Measurements from ENCODE around the gene PLEKHG5. TPM values are rescaled to one million over a fixed set of nuclear protein-coding genes. Genes with fewer than 3 reads are reported as not detected.

Gene PLEKHG5
- total and polyA plus RNA-seq, 11 donors, result 7.2 to 20.2 (median 15.2) TPM

DNA sequence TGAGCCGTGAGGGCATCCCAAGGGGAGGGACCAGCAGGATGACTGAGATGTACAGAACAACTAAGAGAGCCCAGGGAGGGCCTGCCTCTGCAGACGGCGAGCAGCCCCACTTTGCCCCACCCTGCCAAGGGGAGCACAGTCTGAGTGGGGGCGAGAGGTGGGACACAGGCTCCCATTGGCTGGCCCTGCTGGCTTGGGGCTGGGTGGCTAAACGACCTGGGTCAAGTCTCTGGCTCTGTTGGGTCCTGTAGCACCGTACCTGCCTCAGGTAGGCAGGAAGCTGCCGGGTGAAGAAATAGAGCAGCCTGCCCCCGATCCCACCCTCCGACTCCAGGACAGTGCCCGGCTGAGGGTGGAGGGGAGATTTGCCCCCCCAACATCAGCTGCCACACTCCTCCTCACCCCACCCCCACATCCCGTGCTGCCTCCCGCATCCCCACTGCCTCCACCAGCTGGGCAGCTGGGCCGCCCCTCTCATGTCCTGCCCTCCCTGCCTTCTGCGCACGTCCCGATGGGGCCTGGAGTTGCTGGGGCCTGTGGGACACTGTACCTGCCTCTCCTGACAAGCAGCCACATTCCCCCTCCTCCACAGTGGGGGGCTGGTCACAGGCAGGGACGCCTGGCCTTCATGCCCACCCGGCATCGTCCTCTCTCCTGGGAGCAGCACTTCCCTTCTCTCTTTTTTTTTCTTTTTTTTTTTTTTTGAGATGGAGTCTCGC is 12.6 kb upstream of the PLEKHG5 start:
- DNase-seq (no peak), ATAC-seq (no peak)
- 83 to 90% (median 86%) methylated on average over 17 to 20 of the region's 20 CpGs for WGBS, 4 donors
- Histone ChIP-seq H3K27ac (no peak overlapping the region), H3K36me3 (no peaks in the 10 kb centered on the region), H3K27me3 (no peaks in the 10 kb centered on the region), H3K4me3 (no peak overlapping the region), H3K4me1 (peaks cover 2 to 50% (median 29%) of the 10 kb centered on the region in 12 donors), H3K9me3 (no peaks in the 10 kb centered on the region)
- TF ChIP-seq POLR2A (IDR thresholded peaks at IDR 0.05), result no peak
- TF ChIP-seq, protein P1, sequence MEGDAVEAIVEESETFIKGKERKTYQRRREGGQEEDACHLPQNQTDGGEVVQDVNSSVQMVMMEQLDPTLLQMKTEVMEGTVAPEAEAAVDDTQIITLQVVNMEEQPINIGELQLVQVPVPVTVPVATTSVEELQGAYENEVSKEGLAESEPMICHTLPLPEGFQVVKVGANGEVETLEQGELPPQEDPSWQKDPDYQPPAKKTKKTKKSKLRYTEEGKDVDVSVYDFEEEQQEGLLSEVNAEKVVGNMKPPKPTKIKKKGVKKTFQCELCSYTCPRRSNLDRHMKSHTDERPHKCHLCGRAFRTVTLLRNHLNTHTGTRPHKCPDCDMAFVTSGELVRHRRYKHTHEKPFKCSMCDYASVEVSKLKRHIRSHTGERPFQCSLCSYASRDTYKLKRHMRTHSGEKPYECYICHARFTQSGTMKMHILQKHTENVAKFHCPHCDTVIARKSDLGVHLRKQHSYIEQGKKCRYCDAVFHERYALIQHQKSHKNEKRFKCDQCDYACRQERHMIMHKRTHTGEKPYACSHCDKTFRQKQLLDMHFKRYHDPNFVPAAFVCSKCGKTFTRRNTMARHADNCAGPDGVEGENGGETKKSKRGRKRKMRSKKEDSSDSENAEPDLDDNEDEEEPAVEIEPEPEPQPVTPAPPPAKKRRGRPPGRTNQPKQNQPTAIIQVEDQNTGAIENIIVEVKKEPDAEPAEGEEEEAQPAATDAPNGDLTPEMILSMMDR (IDR thresholded peaks at IDR 0.05), result no peak
- intact Hi-C loops (cut with DNase I), result no loop called here

DNA sequence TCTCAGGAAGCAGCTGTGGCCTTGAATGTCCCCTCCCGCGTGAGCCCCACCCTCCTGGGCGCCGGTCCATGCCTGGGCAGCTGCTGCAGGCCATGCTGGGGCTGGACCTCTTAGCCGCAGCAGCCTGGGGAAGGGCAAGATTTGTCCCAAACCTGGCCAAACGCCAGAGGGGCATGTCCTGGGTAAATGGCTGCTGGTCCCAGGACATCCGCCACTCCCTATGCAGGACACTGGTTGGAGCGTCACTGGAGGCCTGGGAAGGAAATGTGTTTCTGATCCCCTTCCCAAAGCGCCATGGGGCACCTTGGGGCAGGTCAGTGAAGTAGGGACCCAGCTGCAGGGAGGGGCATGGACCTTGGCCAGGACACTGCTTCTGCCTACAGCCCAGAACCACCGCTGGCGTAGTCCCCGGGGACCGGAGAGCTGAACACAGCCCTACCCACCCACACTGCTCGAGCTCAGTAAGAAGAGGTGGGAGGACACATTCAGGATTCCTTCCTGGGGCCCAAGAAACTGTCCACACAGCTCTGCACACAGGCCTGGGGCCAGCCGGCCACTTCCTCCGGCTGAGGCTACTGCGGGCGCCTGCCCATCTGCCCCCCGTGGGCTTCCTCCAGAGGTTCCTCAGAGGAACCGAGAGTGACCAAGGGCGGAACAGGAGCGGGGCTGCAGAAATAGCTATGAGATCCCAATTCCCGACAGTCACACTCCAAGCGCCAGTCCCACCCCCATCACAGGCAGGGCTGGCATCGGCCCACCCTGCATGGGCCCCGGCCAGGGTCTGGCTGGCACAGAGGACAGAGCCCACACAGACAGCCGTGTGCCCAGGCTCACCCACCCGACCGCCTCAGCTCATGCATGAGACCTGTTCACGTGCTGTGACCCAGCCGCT is 10.8 kb upstream of the PLEKHG5 start:
- H3K27me3 ChIP-seq, result peaks cover 0 to 6% (median 0%) of the 10 kb centered on the region in 9 donors

DNA sequence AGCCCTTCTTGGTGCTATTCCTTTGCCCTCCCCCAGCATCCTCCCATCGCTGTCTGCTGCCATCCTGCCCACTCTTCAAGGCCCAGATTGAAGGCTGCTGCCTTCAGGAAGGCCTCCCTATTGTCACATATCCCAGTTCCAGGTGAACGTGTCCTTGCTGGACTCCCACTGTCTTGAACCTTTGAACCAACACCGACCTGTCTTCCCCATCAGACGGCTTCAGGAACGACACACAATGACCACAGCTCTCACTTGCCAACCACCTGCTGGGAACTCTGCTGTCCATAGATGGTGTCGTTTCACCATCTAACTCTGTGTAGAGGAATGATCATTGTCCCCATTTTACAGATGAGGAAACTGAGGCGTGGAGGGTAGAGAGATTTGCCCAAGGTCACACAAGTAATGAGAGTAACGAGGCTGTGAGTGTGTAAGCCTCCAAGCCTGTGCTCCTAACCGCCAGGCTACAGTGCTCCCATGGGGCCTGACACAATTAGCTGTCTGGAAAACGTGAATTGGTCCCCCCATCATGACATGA is 9.9 kb upstream of the PLEKHG5 start:
- H3K27ac ChIP-seq, result peak overlapping the region in 9 of 12 donors; percentile 6 to 74 (median 65)
- H3K4me1 ChIP-seq, result peaks cover 7 to 59% (median 46%) of the 10 kb centered on the region in 12 donors
- no peak for ATAC-seq
- no peak overlapping the region for H3K4me3 ChIP-seq
- intact Hi-C loops (cut with DNase I), result no loop called here
- no peaks in the 10 kb centered on the region for H3K9me3 ChIP-seq
- H3K36me3 ChIP-seq, result no peaks in the 10 kb centered on the region
- WGBS, 4 donors, result 74 to 77% (median 75%) methylated on average over 10 of the region's 10 CpGs
- peaks cover 0 to 13% (median 0%) of the 10 kb centered on the region in 9 donors for H3K27me3 ChIP-seq
- no peak for TF ChIP-seq POLR2A (IDR thresholded peaks at IDR 0.05)
- peak in 1 of 5 donors; percentile 24 for DNase-seq

More for the DNA sequence above, 10.8 kb upstream of the PLEKHG5 start:
- H3K4me1 ChIP-seq, result peaks cover 7 to 54% (median 42%) of the 10 kb centered on the region in 12 donors
- DNase-seq (peak; percentile 87 to 95 (median 90)), ATAC-seq (peak; percentile 74 to 87 (median 80))
- peak overlapping the region in 2 of 12 donors; percentile 3 to 4 for H3K4me3 ChIP-seq
- no peaks in the 10 kb centered on the region for H3K36me3 ChIP-seq
- H3K9me3 ChIP-seq, result no peaks in the 10 kb centered on the region
- H3K27ac ChIP-seq, result peak overlapping the region in 11 of 12 donors; percentile 7 to 74 (median 58)
- intact Hi-C loops (cut with DNase I), result no loop called here
- TF ChIP-seq, protein P1 (IDR thresholded peaks at IDR 0.05), result no peak
- TF ChIP-seq POLR2A (IDR thresholded peaks at IDR 0.05), result no peak
- WGBS, 4 donors, result 35 to 59% (median 47%) methylated on average over 18 to 31 of the region's 31 CpGs

DNA sequence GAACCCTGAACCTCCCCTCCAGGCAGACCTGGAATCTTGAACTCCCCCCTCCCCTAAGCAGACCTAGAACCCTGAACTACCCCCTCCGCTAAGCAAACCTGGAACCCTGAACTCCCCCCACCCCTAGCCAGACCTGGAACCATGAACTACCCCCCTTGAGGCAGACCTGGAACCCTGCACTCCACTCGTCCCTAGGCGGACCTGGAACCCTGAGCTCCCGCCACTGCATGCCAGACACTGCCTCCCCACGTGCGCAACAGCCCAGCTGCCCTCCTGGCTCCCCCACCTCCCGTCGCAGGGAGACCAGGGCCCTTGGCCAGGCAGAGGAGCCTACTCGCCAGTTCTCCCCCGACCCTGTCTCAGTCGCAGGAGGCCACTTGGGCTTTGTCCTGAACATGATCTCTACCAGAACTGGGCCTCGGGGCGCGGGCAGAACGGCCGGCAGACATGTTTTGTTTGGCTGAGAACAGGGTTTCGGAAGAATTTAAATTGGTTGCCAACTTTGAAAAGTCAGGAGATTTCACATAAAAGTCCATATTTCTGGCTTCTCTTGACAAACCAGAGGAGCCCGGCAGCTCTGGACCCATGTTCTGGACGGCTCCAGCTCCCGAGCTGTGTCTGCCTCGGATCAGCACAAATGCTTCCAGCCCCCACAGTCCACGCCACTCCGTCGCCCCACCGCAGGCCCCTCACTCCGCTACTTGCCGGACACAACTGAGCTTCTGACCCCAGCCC is 9.2 kb upstream of the PLEKHG5 start:
- TF ChIP-seq, protein P1 (IDR thresholded peaks at IDR 0.05), result no peak
- no peak for TF ChIP-seq POLR2A (IDR thresholded peaks at IDR 0.05)
- ATAC-seq (no peak), DNase-seq (peak in 1 of 5 donors; percentile 48)
- Histone ChIP-seq H3K4me1 (peaks cover 7 to 66% (median 50%) of the 10 kb centered on the region in 12 donors), H3K27me3 (peaks cover 0 to 16% (median 0%) of the 10 kb centered on the region in 9 donors), H3K4me3 (no peak overlapping the region), H3K27ac (peak overlapping the region in 6 of 12 donors; percentile 38 to 74 (median 67)), H3K9me3 (no peaks in the 10 kb centered on the region), H3K36me3 (no peaks in the 10 kb centered on the region)
- 74 to 85% (median 78%) methylated on average over 18 to 27 of the region's 27 CpGs for WGBS, 4 donors
- intact Hi-C loops (cut with DNase I), result no loop called here

Measured in heart left ventricle (tissue), 16 donors.